VCaP (cell line): ENCODE measurements around the gene NAT9.

Experiments
- H3K27ac ChIP-seq: fragments of 450-650 bp; 2 replicates; pipeline ENCODE4 v1.5.1; 2017
- TF ChIP-seq, protein P1 (sequence below): fragments of 450-650 bp; conservative IDR thresholded peaks from 2 replicates; pipeline ENCODE4 v1.5.1; 2017; ENCODE audit warnings: mild to moderate bottlenecking, moderate library complexity

NAT9 gene

DNA sequence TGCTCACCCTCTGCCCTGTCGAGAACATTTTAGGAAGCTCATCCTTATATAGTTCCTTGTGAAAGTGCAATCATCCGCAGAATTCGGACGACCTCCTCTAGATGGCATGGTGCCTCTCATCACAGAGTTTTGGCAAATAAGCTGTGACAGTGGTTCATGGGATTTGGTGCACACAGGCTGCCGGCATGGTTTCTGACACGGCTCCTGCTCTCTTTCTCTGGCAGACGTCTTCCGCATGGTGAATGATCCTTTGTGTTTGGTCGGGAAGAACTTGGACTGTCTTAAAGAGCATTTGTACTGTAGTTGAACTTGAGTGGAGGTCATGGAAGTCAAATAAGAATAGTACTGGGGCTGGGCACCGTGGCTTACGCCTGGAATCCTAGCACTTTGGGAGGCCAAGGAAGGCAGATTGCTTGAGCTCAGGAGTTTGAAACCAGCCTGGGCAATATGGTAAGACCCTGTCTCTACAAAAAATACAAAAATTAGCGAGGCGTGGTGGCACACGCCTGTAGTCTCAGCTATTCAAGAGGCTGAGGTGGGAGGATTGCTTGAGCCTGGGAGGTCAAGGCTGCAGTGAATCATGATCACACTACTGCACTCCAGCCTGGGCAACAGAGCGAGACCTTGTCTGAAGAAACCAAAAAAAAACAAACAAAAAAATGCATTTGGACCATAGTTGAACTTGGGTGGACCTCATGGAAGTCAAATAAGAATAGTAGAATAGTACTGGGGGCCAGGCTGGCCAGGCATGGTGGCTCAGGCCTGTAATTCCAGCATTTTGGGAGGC is 34.7 kb upstream of the NAT9 start:
- no peak overlapping the region for H3K27ac ChIP-seq
- TF ChIP-seq, protein P1, sequence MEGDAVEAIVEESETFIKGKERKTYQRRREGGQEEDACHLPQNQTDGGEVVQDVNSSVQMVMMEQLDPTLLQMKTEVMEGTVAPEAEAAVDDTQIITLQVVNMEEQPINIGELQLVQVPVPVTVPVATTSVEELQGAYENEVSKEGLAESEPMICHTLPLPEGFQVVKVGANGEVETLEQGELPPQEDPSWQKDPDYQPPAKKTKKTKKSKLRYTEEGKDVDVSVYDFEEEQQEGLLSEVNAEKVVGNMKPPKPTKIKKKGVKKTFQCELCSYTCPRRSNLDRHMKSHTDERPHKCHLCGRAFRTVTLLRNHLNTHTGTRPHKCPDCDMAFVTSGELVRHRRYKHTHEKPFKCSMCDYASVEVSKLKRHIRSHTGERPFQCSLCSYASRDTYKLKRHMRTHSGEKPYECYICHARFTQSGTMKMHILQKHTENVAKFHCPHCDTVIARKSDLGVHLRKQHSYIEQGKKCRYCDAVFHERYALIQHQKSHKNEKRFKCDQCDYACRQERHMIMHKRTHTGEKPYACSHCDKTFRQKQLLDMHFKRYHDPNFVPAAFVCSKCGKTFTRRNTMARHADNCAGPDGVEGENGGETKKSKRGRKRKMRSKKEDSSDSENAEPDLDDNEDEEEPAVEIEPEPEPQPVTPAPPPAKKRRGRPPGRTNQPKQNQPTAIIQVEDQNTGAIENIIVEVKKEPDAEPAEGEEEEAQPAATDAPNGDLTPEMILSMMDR = no peak

DNA sequence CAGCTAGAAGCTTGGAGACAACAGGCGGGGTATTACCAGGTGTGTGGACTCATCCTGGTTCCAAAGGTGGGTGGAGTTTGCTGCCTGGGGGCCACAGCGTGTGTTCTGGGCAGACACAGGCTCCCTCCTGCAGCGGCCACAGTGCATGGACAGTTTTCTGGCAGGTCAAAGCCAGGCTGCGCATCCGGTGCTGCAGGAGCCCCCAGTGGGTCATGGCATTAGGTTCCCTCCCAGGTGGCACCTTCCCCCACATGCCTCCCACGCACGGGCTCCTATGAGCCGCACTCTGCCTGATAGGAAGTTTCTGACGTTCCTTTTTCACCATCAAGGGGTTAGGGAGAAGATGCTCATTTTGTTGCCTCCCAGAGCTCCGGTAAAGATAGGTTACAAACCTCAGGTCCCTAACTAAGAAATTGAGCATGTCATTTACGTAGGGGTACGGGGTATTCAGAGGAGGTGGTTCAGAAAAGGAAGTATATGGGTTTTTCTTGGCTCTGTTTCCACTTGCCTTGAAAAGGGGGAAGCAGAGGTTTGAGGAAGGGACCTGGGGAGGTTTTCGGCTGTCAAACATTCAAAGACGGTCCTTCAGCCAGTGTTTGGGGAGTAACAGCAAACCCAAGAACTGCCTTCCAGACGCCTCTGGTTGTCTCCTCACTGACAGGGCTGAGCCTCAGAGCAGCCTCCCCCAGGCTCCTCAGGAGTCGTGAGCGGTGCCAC is 32.7 kb upstream of the NAT9 start:
- TF ChIP-seq, protein P1 = no peak
- no peak overlapping the region for H3K27ac ChIP-seq

DNA sequence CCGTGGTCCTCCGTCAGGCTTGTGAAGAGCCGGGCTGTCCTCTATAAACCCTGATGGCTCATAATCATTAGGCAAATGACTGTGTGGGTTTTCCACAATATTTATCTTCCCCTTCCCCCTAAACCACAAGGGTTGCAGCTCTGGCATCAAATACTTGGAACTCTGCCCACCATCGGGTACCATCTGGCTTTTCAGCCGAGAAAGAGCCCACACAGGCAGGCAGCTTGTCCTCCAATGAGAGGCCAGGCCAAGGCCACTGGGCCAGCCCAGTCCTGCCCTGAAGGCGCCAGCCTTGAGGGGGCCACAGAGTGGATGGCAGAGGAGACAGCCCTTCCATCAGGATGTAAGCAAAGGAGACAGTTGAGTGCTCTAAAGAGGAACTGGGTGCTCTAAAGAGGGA is 31.8 kb upstream of the NAT9 start:
- TF ChIP-seq, protein P1 = no peak
- H3K27ac ChIP-seq = no peak overlapping the region

DNA sequence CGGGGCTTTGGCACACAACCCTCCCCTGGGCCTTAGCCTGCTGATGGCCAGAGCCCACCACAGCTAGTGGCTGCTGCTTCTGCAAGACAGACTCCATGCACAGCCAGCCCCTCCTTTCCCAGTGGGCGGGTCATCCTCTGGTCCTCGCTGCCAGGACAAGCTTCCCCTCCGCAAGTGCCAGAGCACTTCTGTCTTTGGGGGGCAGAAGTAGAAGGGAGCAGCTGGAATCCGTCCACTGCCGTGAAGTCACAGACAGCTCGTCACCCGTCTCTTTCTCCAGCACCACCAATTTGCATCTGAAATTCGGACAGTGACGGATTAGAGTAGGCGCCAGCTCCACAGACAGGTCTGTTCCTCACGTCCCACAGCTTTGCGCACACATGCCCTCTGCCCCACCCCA is 31.3 kb upstream of the NAT9 start:
- TF ChIP-seq, protein P1 = no peak
- no peak overlapping the region for H3K27ac ChIP-seq

DNA sequence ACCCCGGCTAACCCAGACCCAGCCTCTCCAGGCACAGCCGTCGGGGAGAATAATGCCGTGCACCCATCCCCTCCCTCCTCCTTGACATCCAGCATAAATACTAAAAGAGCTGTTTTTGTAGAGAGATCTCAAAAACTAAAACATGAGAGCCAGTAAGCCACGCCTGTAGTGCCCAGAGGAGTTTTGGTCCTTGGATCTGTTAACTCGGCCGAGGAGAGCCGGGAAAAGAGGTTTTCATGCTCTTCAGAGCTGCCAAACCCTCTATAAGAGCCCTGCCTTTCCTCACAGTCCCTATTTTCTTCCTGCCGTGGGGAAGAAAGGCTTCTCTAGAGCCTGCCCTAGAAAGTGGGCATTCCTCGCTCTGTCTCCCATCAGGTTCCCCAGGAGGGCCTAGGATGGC is 30.2 kb upstream of the NAT9 start:
- no peak overlapping the region for H3K27ac ChIP-seq
- TF ChIP-seq, protein P1 = no peak

DNA sequence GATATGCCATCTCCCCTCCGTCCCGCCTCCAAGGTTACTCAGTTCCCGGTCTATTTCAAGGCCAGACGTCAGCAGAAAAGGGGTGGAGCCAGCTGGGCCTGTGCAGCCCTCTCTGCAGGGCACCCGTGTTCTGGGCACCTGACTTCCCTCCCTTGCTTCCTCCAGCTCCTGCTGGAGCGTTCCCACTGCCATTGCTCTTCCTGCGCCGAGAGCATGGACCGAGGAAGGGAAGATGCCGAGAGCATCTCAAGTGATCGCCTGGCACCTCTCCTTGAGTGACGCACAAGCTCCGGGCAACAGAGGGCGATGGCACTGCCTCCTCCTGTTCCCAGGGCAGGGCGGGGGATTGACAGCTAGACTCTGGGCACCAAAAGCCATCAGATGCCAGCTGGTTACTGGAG is 29.4 kb upstream of the NAT9 start:
- TF ChIP-seq, protein P1 = no peak
- no peak overlapping the region for H3K27ac ChIP-seq

DNA sequence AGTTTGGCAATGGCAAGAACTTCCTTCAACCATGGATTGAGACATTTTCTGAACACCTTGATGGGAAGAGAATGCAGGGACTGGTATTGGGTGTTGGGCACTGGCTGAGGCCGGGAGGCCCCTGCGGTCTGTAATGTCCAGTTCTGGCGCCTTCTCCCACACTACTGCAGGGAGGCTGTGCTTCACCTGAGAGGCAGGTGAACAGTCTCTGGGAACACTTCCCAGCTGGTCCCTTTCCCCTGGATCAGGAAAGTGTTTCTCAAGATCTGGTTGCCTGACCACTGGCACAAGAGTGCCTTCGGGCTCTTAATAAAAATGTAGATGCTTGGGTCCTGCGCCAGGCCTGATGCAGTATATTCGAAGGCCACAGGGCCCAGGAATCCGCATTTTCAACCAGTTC is 28.5 kb upstream of the NAT9 start:
- no peak overlapping the region for H3K27ac ChIP-seq
- TF ChIP-seq, protein P1 = no peak
